Measurements from ENCODE around the gene ELP4.

Gene ELP4

DNA sequence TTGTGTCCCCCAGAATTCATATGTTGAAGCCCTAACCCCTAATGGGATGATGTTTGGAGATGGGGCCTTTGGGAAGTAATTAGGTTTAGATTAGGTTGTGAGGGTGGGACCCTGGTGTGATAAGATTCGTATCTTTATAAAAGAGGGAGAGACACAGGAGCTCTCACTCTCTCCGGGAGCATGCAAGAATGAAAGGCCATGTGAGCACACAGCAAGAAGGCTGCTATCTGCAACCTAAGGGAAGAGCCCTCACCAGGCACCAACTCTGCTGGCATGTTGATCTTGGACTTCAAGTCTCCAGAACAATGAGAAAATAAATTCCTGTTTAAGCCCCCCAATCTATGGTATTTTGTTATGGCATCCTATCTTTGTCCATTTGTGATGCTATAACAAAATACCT is 97.3 kb downstream of the ELP4 start:
- ChIA-PET CTCF (no interaction called here), POLR2A (no interaction called here)
- no peaks in the 10 kb centered on the region for H3K36me3 ChIP-seq (ENCODE audit: control insufficient read depth in 2 of 2, insufficient read depth in 1 of 2, low read length in 2 of 2)
- H3K27ac ChIP-seq (ENCODE audit: extremely low read depth, low read depth, low read length): no peak overlapping the region
- TF ChIP-seq REST (tag by site-specific recombination; IDR thresholded peaks at IDR 0.05) (no peak), ZFP37 (tag by site-specific recombination; IDR thresholded peaks at IDR 0.05) (no peak), MYNN (tag by site-specific recombination; IDR thresholded peaks at IDR 0.05; ENCODE audit: borderline replicate concordance) (no peak), ZBTB21 (tag by site-specific recombination; IDR thresholded peaks at IDR 0.05) (no peak), ZEB2 (tag by site-specific recombination; IDR thresholded peaks at IDR 0.05) (no peak), ZNF473 (tag by site-specific recombination; IDR thresholded peaks at IDR 0.05) (no peak), ZNF768 (tag by site-specific recombination; IDR thresholded peaks at IDR 0.05) (no peak)
- H3K9me3 ChIP-seq (ENCODE audit: control insufficient read depth, insufficient read depth, low read depth, low read length): no peaks in the 10 kb centered on the region
- no peak overlapping the region for H3K4me3 ChIP-seq (ENCODE audit: low read depth, low read length)
- H3K4me1 ChIP-seq (ENCODE audit: control insufficient read depth, insufficient read depth, low read length): no peaks in the 10 kb centered on the region

DNA sequence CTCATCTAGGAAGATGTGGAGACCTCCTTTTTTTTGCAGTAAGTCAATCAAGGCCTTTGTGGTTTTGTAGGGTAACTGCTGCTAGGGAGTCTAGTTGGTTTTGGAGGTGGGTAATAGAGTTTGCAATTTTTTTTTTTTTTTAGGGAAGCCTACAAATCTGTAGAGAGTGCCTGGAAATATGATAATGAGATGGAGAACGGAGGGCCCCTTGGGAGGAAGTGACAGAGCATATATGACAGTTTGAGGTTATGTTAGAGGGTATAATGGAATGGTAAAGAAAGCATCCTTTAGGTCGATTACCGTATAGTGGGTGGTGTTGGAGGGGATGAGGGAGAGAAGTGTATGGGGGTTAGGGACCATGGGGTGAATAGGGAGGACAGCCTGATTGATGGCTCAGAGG is 98.3 kb downstream of the ELP4 start:
- ChIA-PET POLR2A (interaction anchor here (0.6 kb wide), 1 partner anchor 204 kb away, joined by 5 read pairs; no protein-coding TSS in a partner anchor), CTCF (no interaction called here)
- TF ChIP-seq ZNF280D (tag by site-specific recombination; IDR thresholded peaks at IDR 0.05): no peak
- Histone ChIP-seq H3K27ac (ENCODE audit: extremely low read depth, low read depth, low read length) (no peak overlapping the region), H3K4me1 (ENCODE audit: control insufficient read depth, insufficient read depth, low read length) (no peaks in the 10 kb centered on the region), H3K4me3 (ENCODE audit: low read depth, low read length) (no peak overlapping the region), H3K36me3 (ENCODE audit: control insufficient read depth in 2 of 2, insufficient read depth in 1 of 2, low read length in 2 of 2) (no peaks in the 10 kb centered on the region), H3K9me3 (ENCODE audit: control insufficient read depth, insufficient read depth, low read depth, low read length) (no peaks in the 10 kb centered on the region)

- no peak for TF ChIP-seq ZNF184 (tag by site-specific recombination; IDR thresholded peaks at IDR 0.05)
- no peak for TF ChIP-seq ZNF248 (tag by site-specific recombination; IDR thresholded peaks at IDR 0.05)
- no peak for TF ChIP-seq ZNF654 (tag by site-specific recombination; IDR thresholded peaks at IDR 0.05; ENCODE audit: low read depth)
- TF ChIP-seq, protein P1, sequence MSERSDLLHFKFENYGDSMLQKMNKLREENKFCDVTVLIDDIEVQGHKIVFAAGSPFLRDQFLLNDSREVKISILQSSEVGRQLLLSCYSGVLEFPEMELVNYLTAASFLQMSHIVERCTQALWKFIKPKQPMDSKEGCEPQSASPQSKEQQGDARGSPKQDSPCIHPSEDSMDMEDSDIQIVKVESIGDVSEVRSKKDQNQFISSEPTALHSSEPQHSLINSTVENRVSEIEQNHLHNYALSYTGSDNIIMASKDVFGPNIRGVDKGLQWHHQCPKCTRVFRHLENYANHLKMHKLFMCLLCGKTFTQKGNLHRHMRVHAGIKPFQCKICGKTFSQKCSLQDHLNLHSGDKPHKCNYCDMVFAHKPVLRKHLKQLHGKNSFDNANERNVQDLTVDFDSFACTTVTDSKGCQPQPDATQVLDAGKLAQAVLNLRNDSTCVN (tag by site-specific recombination; optimal IDR thresholded peaks at IDR 0.05): no peak
- TF ChIP-seq GLIS1 (tag by site-specific recombination; IDR thresholded peaks at IDR 0.05): no peak
- no peak for TF ChIP-seq ZNF174 (tag by site-specific recombination; IDR thresholded peaks at IDR 0.05)
- ChIA-PET CTCF (interaction anchor here (0.7 kb wide), 1 partner anchor 14 kb away, joined by 3 read pairs; no protein-coding TSS in a partner anchor), POLR2A (no interaction called here)
- H3K36me3 ChIP-seq (ENCODE audit: control insufficient read depth in 2 of 2, insufficient read depth in 1 of 2, low read length in 2 of 2): no peaks in the 10 kb centered on the region
- H3K27ac ChIP-seq (ENCODE audit: extremely low read depth, low read depth, low read length): no peak overlapping the region
- H3K4me3 ChIP-seq (ENCODE audit: low read depth, low read length): no peak overlapping the region
- H3K9me3 ChIP-seq (ENCODE audit: control insufficient read depth, insufficient read depth, low read depth, low read length): no peaks in the 10 kb centered on the region
- H3K4me1 ChIP-seq (ENCODE audit: control insufficient read depth, insufficient read depth, low read length): no peaks in the 10 kb centered on the region
These were observed 99.4 kb downstream of the ELP4 start for GRCh38 chr11:31608995-31609394.

Data from HEK293 (cell line).